Neural progenitor cell (in vitro differentiated cells): Measurements from ENCODE around the gene TSEN54. TPM values are rescaled to one million over a fixed set of nuclear protein-coding genes. Genes with fewer than 3 reads are reported as not detected.

Experiments
- DNase-seq: peaks from one replicate; pipeline ENCODE4 v3.0.0-alpha.2; 2016; ENCODE audit warnings: low spot score
- H2AFZ ChIP-seq: fragments of 200-600 bp; sonication (generic); replicated peaks from 2 replicates; pipeline ENCODE4 v1.6.1; 2016; ENCODE audit warnings: antibody characterized with exemption
- H3F3A ChIP-seq: fragments of 200-600 bp; sonication (generic); 2 replicates; pipeline ENCODE4 v1.6.1; 2016; ENCODE audit warnings: antibody characterized with exemption, low read depth
- H3K27ac ChIP-seq: fragments of 200-600 bp; sonication (generic); 2 replicates; pipeline ENCODE4 v1.5.1; 2016; ENCODE audit warnings: mild to moderate bottlenecking
- H3K27me3 ChIP-seq: fragments of 200-600 bp; sonication (generic); 2 replicates; pipeline ENCODE4 v1.6.1; 2016; ENCODE audit warnings: mild to moderate bottlenecking, moderate library complexity
- H3K36me3 ChIP-seq: fragments of 200-600 bp; sonication (generic); 2 replicates; pipeline ENCODE4 v1.5.1; 2016
- H3K4me1 ChIP-seq: fragments of 200-600 bp; sonication (generic); 2 replicates; pipeline ENCODE4 v1.6.1; 2016; ENCODE audit warnings: mixed run types
- H3K4me2 ChIP-seq: fragments of 200-600 bp; sonication (generic); 2 replicates; pipeline ENCODE4 v1.6.1; 2016
- H3K4me3 ChIP-seq: fragments of 200-600 bp; sonication (generic); 2 replicates; pipeline ENCODE4 v1.5.1; 2016
- H3K79me2 ChIP-seq: fragments of 200-600 bp; sonication (generic); 2 replicates; pipeline ENCODE4 v1.6.1; 2016; ENCODE audit warnings: low read depth
- H3K9ac ChIP-seq: fragments of 200-600 bp; sonication (generic); 2 replicates; pipeline ENCODE4 v1.6.1; 2016
- H3K9me3 ChIP-seq: fragments of 200-600 bp; sonication (generic); 2 replicates; pipeline ENCODE4 v1.5.1; 2016; ENCODE audit warnings: low read depth
- H4K20me1 ChIP-seq: fragments of 200-600 bp; sonication (generic); 2 replicates; pipeline ENCODE4 v1.6.1; 2016; ENCODE audit warnings: low read depth
- H3K27ac Mint-ChIP-seq: 3 replicates; pipeline ENCODE4 v1.8.0; 2021; ENCODE audit warnings: mixed read lengths
- H3K27me3 Mint-ChIP-seq: 2 replicates; pipeline ENCODE4 v1.8.0; 2022; ENCODE audit warnings: low read depth, mild to moderate bottlenecking, inconsistent platforms, moderate library complexity, mixed read lengths; ENCODE audit not compliant: insufficient read depth
- H3K36me3 Mint-ChIP-seq: 3 replicates; pipeline ENCODE4 v1.8.0; 2021; ENCODE audit warnings: mixed read lengths
- H3K4me1 Mint-ChIP-seq: 3 replicates; pipeline ENCODE4 v1.8.0; 2021; ENCODE audit warnings: mixed read lengths
- H3K4me3 Mint-ChIP-seq: 3 replicates; pipeline ENCODE4 v1.8.0; 2021; ENCODE audit warnings: mild to moderate bottlenecking, moderate library complexity, mixed read lengths
- H3K9me3 Mint-ChIP-seq: 3 replicates; pipeline ENCODE4 v1.8.0; 2020; ENCODE audit warnings: mixed read lengths
- EZH2 ChIP-seq: fragments of 200-600 bp; sonication (generic); IDR thresholded peaks from 2 replicates; pipeline ENCODE4 v1.6.1; 2017; ENCODE audit warnings: antibody characterized with exemption, mild to moderate bottlenecking, moderate library complexity
- EZH2phosphoT487 ChIP-seq: fragments of 200-600 bp; sonication (generic); IDR thresholded peaks from 2 replicates; pipeline ENCODE4 v1.6.1; 2017; ENCODE audit warnings: antibody characterized with exemption
- total RNA-seq: library from RNA; depleted of rRNA; stranded (reverse); fragments of >200 nt; gene quantifications from 2 replicates; pipeline ENCODE4 v1.2.3, GENCODE V29; 2015; ENCODE audit warnings: low replicate concordance
- TF ChIP-seq, protein P1 (sequence below): fragments of 200-600 bp; sonication (generic); IDR thresholded peaks from 2 replicates; pipeline ENCODE4 v1.5.1; 2017; ENCODE audit warnings: antibody characterized with exemption, mild to moderate bottlenecking

TSEN54 gene
- total RNA-seq, 1 donor from 2014 or later: 20.5 TPM

DNA sequence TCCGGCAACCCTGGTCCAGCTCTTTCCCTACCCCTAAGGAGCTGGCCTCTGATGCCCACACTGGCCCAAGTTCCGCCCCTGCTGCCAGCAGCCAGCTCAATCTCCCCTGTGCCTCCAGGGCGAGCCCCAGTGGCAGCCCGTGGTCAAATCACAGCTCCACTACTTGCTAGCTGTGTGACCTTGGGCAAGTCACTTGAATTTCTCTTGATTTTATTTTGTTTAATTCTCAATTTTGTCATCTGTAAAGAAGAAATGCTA, 11.2 kb upstream of the TSEN54 start:
- Histone ChIP-seq H3K9me3 (no peaks in the 10 kb centered on the region), H3K36me3 (no peaks in the 10 kb centered on the region), H3F3A (no peaks in the 10 kb centered on the region), H2AFZ (no peak overlapping the region), H3K4me2 (no peak overlapping the region), H3K4me1 (no peaks in the 10 kb centered on the region), H3K27ac (no peak overlapping the region), H3K79me2 (no peaks in the 10 kb centered on the region), H3K9ac (no peak overlapping the region), H4K20me1 (no peaks in the 10 kb centered on the region), H3K27me3 (no peaks in the 10 kb centered on the region), H3K4me3 (no peak overlapping the region)
- Mint-ChIP-seq H3K36me3 (peaks cover 8% of the 10 kb centered on the region), H3K4me1 (no peaks in the 10 kb centered on the region), H3K27me3 (peaks cover 2% of the 10 kb centered on the region), H3K4me3 (no peak overlapping the region), H3K27ac (no peak overlapping the region), H3K9me3 (no peaks in the 10 kb centered on the region)
- TF ChIP-seq EZH2 (no peak), EZH2phosphoT487 (no peak)
- TF ChIP-seq, protein P1, sequence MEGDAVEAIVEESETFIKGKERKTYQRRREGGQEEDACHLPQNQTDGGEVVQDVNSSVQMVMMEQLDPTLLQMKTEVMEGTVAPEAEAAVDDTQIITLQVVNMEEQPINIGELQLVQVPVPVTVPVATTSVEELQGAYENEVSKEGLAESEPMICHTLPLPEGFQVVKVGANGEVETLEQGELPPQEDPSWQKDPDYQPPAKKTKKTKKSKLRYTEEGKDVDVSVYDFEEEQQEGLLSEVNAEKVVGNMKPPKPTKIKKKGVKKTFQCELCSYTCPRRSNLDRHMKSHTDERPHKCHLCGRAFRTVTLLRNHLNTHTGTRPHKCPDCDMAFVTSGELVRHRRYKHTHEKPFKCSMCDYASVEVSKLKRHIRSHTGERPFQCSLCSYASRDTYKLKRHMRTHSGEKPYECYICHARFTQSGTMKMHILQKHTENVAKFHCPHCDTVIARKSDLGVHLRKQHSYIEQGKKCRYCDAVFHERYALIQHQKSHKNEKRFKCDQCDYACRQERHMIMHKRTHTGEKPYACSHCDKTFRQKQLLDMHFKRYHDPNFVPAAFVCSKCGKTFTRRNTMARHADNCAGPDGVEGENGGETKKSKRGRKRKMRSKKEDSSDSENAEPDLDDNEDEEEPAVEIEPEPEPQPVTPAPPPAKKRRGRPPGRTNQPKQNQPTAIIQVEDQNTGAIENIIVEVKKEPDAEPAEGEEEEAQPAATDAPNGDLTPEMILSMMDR: no peak
- DNase-seq: no peak

DNA sequence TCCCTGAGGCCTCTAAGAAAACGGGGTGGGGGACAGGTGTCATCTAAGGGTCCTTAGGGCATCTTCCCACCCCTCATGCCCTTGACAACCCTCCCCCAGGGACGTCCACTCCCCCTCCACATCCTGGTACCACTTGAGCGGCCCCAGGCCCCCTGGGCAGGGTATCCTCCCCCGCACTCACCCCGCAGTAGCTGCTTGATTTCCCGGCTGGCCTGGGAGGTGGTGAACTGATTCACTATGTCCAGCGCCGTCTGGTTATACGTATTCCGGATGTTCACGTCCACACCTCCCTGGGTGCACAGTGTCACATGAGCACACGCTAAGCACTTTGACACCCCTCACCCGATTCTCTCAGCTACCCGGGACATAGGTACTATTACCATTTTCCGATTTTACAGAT, 10.7 kb upstream of the TSEN54 start:
- Mint-ChIP-seq H3K27me3 (peaks cover 2% of the 10 kb centered on the region), H3K27ac (no peak overlapping the region), H3K36me3 (peaks cover 8% of the 10 kb centered on the region), H3K4me3 (no peak overlapping the region), H3K9me3 (no peaks in the 10 kb centered on the region), H3K4me1 (no peaks in the 10 kb centered on the region)
- H3K9ac ChIP-seq: no peak overlapping the region
- H3K27me3 ChIP-seq: no peaks in the 10 kb centered on the region
- no peaks in the 10 kb centered on the region for H3K36me3 ChIP-seq
- no peaks in the 10 kb centered on the region for H3F3A ChIP-seq
- no peaks in the 10 kb centered on the region for H3K4me1 ChIP-seq
- no peak overlapping the region for H3K4me2 ChIP-seq
- H3K9me3 ChIP-seq: no peaks in the 10 kb centered on the region
- no peak overlapping the region for H3K4me3 ChIP-seq
- H3K79me2 ChIP-seq: no peaks in the 10 kb centered on the region
- TF ChIP-seq EZH2 (no peak), EZH2phosphoT487 (no peak)
- TF ChIP-seq, protein P1: no peak
- DNase-seq: no peak
- no peak overlapping the region for H2AFZ ChIP-seq
- H4K20me1 ChIP-seq: no peaks in the 10 kb centered on the region
- H3K27ac ChIP-seq: no peak overlapping the region

DNA sequence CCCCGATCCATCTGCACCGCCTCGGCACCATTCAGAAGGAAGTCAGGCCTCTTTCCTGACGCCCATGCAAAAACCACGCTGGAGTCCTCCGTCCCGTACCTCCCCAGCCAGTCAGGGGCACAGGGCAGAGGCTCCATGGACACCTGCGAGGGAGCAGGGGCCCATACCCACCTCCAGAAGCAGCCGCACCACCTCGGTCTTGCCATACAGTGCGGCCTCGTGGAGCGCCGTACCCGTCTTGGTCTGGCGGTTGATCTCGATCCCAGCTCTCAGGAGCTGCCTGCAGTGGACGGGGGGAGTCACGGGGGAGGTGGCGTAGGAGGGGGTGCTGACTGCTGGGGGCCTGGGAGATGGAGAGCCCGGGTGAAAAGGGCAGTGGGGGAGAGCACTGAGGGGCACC, 10.2 kb upstream of the TSEN54 start:
- no peaks in the 10 kb centered on the region for H3K9me3 ChIP-seq
- TF ChIP-seq, protein P1: no peak
- TF ChIP-seq EZH2phosphoT487 (no peak), EZH2 (no peak)
- no peak overlapping the region for H3K4me3 Mint-ChIP-seq
- H3K27me3 Mint-ChIP-seq: peaks cover 2% of the 10 kb centered on the region
- no peak overlapping the region for H3K27ac ChIP-seq
- H3K27me3 ChIP-seq: no peaks in the 10 kb centered on the region
- no peak overlapping the region for H3K27ac Mint-ChIP-seq
- H4K20me1 ChIP-seq: peaks cover 1% of the 10 kb centered on the region
- no peaks in the 10 kb centered on the region for H3K36me3 ChIP-seq
- no peak overlapping the region for H3K9ac ChIP-seq
- no peaks in the 10 kb centered on the region for H3K79me2 ChIP-seq
- H3K4me3 ChIP-seq: no peak overlapping the region
- no peaks in the 10 kb centered on the region for H3K4me1 ChIP-seq
- H3K36me3 Mint-ChIP-seq: peaks cover 8% of the 10 kb centered on the region
- no peaks in the 10 kb centered on the region for H3K9me3 Mint-ChIP-seq
- H3K4me2 ChIP-seq: no peak overlapping the region
- no peak for DNase-seq
- no peaks in the 10 kb centered on the region for H3F3A ChIP-seq
- H3K4me1 Mint-ChIP-seq: no peaks in the 10 kb centered on the region
- H2AFZ ChIP-seq: no peak overlapping the region

DNA sequence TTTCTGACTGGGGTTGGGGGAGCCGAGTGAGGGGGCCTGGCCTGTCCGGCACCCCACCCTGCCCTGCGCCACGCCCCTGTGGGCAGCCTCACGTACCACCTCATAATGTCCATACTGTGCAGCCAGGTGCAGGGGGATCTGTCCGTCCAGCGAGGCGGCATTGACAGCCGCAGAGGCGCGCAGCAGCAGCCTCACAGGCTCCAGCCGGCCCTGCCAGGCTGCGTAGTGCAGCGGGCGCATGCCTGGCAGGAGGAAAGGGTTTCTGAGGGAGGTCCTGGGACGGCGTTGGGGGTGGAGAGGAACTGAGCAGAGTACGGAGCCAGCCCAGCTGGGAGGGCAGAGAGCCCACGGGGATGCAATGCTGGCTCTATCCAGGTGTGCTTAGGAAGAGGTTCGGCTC, 9.4 kb upstream of the TSEN54 start:
- H3K9me3 ChIP-seq: no peaks in the 10 kb centered on the region
- peaks cover 2% of the 10 kb centered on the region for H3K27me3 Mint-ChIP-seq
- H3K4me3 ChIP-seq: no peak overlapping the region
- no peak overlapping the region for H3K9ac ChIP-seq
- H3F3A ChIP-seq: no peaks in the 10 kb centered on the region
- H2AFZ ChIP-seq: no peak overlapping the region
- H4K20me1 ChIP-seq: peaks cover 9% of the 10 kb centered on the region
- H3K79me2 ChIP-seq: no peaks in the 10 kb centered on the region
- DNase-seq: no peak
- H3K9me3 Mint-ChIP-seq: no peaks in the 10 kb centered on the region
- TF ChIP-seq EZH2phosphoT487 (no peak), EZH2 (no peak)
- TF ChIP-seq, protein P1: no peak
- H3K36me3 Mint-ChIP-seq: peaks cover 8% of the 10 kb centered on the region
- H3K27ac ChIP-seq: no peak overlapping the region
- H3K27me3 ChIP-seq: no peaks in the 10 kb centered on the region
- no peak overlapping the region for H3K27ac Mint-ChIP-seq
- no peaks in the 10 kb centered on the region for H3K4me1 ChIP-seq
- H3K4me3 Mint-ChIP-seq: no peak overlapping the region
- peaks cover under 1% of the 10 kb centered on the region for H3K4me1 Mint-ChIP-seq
- no peaks in the 10 kb centered on the region for H3K36me3 ChIP-seq
- H3K4me2 ChIP-seq: no peak overlapping the region
